ENCODE measurements around the gene PLA2G4B. TPM values are rescaled to one million over a fixed set of nuclear protein-coding genes. Genes with fewer than 3 reads are reported as not detected.

PLA2G4B gene
- total and polyA plus RNA-seq, 9 of the 15 experiments (the other 6 are each of a cell fraction or from before 2014, with no cell fraction given), result 0.07 to 6.1 (median 2.8) TPM

- in situ Hi-C loops (cut with MboI), result no loop called here
- Histone ChIP-seq H3K9me3 (replicated peaks; ENCODE audit: control insufficient read depth, insufficient read depth, low read depth, low read length) (no peaks in the 10 kb centered on the region), H3K9me1 (ENCODE audit: control insufficient read depth, insufficient read depth, low read length) (no peaks in the 10 kb centered on the region), H3K36me3 (ENCODE audit: control insufficient read depth, insufficient read depth, low read length) (no peaks in the 10 kb centered on the region), H3K79me2 (ENCODE audit: control insufficient read depth, insufficient read depth, low read length) (no peaks in the 10 kb centered on the region), H3K4me1 (replicated peaks in 1 of 2; ENCODE audit: control insufficient read depth in 2 of 2, insufficient read depth in 2 of 2, low read length in 2 of 2) (peaks cover 2 to 36% of the 10 kb centered on the region in 2 experiments; a peak in 3 of 5 replicates), H2AFZ (ENCODE audit: low read depth, low read length) (0 out of 2 replicates have a peak overlapping the region, but pooled peaks have one; percentile 38), H3K4me3 (no peak overlapping the region), H3K9ac (ENCODE audit: insufficient read depth in 1 of 2, low read depth in 2 of 2, low read length in 2 of 2) (0 out of 4 replicates have a peak overlapping the region, but pooled peaks of 1 of the 2 experiments have one; percentile 70), H3K27ac (ENCODE audit: extremely low read depth, low read depth, low read length) (no peak overlapping the region), H4K20me1 (replicated peaks; ENCODE audit: control insufficient read depth, insufficient read depth, low read length) (peaks cover 9% of the 10 kb centered on the region; the same call in 1 of the 2 replicates), H3K4me2 (ENCODE audit: insufficient read depth, low read length) (no peak overlapping the region), H3K27me3 (ENCODE audit: control insufficient read depth in 2 of 2, insufficient read depth in 2 of 2, low read length in 2 of 2) (peaks cover 25 to 81% of the 10 kb centered on the region in 2 experiments; a peak in 4 of 5 replicates)
- ATAC-seq (peak; percentile 75), DNase-seq (ENCODE audit: extremely low read depth in 1 of 4, low spot score in 3 of 4) (peak; percentile 27 to 75 (median 60)), FAIRE-seq (no peak)
- BruUV-seq (replicated peaks), result no TSS peak
- POLR2A ChIA-PET, result interaction anchor here (0.6 to 1.0 kb wide), 2 partner anchors 9 to 925 kb away, joined by 3 read pairs; no protein-coding TSS in a partner anchor
- WGBS (ENCODE audit: insufficient coverage, low coverage, missing lambda C conversion rate), result 41% methylated on average over 25 of the region's 81 CpGs
- intact Hi-C loops (cut with micrococcal nuclease), result no loop called here
- CTCF ChIA-PET (ENCODE audit: low intra/inter-chr PET ratio), result no interaction called here
- TF ChIP-seq BRF1 (IDR thresholded peaks at IDR 0.05; ENCODE audit: borderline replicate concordance, extremely low read depth, insufficient read length), result no peak
- no peak for TF ChIP-seq SMARCC2 (IDR thresholded peaks at IDR 0.05; ENCODE audit: low read depth)
- TF ChIP-seq TCFL5 (CRISPR knock-in tag; conservative IDR thresholded peaks at IDR 0.05), result no peak
- TF ChIP-seq POLR2G (IDR thresholded peaks at IDR 0.05; ENCODE audit: low read depth, low read length), result no peak
- no peak for TF ChIP-seq DIDO1 (tag; IDR thresholded peaks at IDR 0.05; ENCODE audit: low read depth)
- TF ChIP-seq, protein P1, sequence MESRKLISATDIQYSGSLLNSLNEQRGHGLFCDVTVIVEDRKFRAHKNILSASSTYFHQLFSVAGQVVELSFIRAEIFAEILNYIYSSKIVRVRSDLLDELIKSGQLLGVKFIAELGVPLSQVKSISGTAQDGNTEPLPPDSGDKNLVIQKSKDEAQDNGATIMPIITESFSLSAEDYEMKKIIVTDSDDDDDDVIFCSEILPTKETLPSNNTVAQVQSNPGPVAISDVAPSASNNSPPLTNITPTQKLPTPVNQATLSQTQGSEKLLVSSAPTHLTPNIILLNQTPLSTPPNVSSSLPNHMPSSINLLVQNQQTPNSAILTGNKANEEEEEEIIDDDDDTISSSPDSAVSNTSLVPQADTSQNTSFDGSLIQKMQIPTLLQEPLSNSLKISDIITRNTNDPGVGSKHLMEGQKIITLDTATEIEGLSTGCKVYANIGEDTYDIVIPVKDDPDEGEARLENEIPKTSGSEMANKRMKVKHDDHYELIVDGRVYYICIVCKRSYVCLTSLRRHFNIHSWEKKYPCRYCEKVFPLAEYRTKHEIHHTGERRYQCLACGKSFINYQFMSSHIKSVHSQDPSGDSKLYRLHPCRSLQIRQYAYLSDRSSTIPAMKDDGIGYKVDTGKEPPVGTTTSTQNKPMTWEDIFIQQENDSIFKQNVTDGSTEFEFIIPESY (CRISPR knock-in tag; IDR thresholded peaks at IDR 0.05), result 0 out of 2 replicates have a peak, but pooled peaks have one; percentile 10
- no peak for TF ChIP-seq KLF13 (tag; IDR thresholded peaks at IDR 0.05; ENCODE audit: borderline replicate concordance, low read depth)
- no peak for TF ChIP-seq ZC3H8 (IDR thresholded peaks at IDR 0.05)
- TF ChIP-seq, protein P2, sequence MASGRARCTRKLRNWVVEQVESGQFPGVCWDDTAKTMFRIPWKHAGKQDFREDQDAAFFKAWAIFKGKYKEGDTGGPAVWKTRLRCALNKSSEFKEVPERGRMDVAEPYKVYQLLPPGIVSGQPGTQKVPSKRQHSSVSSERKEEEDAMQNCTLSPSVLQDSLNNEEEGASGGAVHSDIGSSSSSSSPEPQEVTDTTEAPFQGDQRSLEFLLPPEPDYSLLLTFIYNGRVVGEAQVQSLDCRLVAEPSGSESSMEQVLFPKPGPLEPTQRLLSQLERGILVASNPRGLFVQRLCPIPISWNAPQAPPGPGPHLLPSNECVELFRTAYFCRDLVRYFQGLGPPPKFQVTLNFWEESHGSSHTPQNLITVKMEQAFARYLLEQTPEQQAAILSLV (tag; IDR thresholded peaks at IDR 0.05), result no peak
- no peak for TF ChIP-seq RHOXF2B (CRISPR knock-in tag; conservative IDR thresholded peaks at IDR 0.05)
- TF ChIP-seq, protein P3, sequence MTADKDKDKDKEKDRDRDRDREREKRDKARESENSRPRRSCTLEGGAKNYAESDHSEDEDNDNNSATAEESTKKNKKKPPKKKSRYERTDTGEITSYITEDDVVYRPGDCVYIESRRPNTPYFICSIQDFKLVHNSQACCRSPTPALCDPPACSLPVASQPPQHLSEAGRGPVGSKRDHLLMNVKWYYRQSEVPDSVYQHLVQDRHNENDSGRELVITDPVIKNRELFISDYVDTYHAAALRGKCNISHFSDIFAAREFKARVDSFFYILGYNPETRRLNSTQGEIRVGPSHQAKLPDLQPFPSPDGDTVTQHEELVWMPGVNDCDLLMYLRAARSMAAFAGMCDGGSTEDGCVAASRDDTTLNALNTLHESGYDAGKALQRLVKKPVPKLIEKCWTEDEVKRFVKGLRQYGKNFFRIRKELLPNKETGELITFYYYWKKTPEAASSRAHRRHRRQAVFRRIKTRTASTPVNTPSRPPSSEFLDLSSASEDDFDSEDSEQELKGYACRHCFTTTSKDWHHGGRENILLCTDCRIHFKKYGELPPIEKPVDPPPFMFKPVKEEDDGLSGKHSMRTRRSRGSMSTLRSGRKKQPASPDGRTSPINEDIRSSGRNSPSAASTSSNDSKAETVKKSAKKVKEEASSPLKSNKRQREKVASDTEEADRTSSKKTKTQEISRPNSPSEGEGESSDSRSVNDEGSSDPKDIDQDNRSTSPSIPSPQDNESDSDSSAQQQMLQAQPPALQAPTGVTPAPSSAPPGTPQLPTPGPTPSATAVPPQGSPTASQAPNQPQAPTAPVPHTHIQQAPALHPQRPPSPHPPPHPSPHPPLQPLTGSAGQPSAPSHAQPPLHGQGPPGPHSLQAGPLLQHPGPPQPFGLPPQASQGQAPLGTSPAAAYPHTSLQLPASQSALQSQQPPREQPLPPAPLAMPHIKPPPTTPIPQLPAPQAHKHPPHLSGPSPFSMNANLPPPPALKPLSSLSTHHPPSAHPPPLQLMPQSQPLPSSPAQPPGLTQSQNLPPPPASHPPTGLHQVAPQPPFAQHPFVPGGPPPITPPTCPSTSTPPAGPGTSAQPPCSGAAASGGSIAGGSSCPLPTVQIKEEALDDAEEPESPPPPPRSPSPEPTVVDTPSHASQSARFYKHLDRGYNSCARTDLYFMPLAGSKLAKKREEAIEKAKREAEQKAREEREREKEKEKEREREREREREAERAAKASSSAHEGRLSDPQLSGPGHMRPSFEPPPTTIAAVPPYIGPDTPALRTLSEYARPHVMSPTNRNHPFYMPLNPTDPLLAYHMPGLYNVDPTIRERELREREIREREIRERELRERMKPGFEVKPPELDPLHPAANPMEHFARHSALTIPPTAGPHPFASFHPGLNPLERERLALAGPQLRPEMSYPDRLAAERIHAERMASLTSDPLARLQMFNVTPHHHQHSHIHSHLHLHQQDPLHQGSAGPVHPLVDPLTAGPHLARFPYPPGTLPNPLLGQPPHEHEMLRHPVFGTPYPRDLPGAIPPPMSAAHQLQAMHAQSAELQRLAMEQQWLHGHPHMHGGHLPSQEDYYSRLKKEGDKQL (CRISPR knock-in tag; IDR thresholded peaks at IDR 0.05; ENCODE audit: borderline replicate concordance), result no peak
Observed at GRCh38 chr15:41881920-41882688, 43.5 kb downstream of the PLA2G4B start.

Measured in K562 (cell line).